ENCODE results near the gene KRTAP5-4.
"Not testable (repeated sequence)": the region's sequence is repeated elsewhere in the genome, so short reads cannot be mapped to it uniquely, and the experiment has no call there.

Gene KRTAP5-4

DNA sequence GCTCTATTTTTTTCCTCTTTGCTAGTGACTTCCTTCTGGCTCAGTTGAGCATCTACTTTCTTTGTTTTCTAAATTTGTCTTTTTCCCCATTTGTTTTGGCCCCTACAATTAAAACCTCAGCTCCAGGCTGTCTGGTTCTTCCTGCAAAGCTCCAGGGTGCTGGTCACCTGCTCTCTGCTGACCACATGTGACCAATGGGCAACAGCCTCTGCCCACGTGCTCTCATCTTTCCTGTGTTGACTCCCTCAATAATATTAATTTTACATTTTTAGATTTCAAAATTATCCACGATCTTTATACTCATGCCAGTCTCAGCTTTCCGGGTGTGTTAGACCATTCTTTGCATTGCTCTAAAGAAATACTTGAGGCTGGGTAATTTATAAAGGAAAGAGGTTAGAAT lies 23.5 kb downstream of the KRTAP5-4 start:
- not testable (repeated sequence) for DNase-seq

DNA sequence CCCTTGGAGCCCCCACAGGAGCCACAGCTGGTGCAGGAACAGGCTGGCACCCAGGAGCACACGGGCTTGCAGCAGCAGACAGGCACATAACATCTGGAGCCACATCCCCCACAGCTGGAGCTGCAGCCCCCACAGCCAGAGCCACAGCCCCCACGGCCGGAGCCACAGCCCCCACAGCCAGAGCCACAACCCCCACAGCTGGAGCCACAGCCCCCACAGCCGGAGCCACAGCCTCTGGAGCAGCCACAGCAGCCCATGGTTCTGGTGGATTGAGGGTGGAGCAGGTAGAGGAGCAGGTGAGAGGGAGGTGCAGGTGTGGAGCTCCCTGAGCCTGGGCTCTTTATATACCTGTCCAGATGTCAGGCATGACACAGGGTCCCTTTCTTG lies 24.0 kb downstream of the KRTAP5-4 start, which contains the start of gene KRTAP5-2:
TSS of gene KRTAP5-2 (minus strand) at position 301 of the 387 bp plus-strand sequence. CDS start at position 257, 44 bp downstream.
- DNase-seq, result no peak

DNA sequence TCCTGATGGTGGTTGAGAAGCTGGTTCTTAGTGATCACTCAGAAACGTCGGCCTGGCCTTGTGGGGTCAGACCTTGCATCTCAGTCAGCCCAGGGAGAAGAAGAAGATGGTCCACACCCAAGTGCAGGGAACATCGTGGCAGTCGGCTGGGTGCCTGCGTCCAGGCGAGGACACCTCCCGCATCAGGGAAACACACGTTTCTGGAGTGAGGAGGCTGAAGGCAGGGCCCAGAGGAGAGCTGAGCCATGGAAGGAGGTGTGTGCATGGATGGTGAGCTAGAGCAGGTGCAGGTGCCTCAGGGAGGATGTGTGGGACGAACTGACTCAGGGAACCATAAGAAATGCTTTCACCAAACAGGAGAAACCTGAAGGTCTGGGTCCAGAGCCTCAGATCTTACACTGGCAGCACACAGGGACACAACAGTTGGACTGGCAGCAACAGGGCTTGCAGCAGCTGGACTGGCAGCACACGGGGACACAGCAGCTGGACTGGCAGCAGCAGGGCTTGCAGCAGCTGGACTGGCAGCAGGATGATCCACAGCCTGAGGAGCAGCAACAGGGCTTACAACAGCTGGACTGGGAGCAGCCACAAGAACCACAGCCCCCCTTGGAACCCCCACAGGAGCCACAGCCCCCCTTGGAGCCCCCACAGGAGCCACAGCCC lies 24.5 kb downstream of the KRTAP5-4 start:
- no peak for DNase-seq

DNA sequence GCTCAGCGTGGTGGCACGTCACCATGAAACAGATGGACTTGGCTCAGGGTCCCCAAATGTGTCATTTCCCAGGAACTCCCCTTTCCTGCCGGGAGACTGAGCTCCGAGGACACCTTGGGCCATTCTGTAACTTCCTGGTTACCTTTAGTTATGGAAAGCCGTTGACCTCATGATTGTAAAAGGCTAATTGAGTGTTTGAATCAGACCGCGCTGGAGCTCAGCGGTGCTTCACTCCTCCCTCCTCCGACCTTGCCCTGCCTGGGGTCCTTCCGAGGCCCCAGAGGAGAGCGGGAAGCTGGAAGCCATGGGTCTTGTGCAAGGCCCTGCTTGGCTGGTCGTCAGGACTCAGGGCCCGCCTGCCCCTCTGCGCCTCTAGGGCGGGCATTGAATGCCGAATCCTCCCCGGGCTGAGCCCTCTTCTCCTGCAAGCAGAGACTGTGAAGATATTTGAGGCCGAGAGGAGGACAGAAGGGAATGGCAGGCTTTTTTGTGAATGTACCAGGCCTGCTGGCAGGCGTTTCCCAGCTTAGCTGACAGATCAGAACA lies 25.3 kb downstream of the KRTAP5-4 start:
- DNase-seq, result not testable (repeated sequence)

DNA sequence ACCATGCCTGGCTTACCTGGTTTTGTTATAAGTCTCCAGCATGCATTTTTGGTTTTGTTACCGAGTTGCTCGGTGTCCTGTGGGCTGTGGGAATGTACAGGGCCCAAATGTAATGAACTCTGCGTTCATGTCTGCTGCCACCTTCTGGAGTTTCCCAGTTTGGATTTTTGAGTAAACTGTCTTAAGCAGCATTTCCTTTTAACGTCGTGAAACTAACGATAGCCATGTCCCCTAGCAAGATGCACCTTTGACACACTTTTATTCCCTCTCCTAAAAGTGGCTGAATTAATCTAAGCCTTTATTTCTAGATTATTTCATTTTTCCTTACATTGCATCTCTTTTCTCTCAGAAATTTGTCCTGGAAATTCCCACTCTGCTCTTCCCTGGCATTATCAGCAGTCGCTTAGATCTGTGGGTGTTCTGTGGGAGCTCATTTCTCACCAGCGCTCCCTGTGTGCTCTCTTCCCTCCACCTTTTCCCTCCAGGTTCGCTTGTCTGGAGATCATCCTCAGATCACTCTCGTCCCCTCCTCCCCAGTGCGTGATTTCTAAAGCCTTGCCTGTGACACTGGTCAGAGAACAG lies 25.9 kb downstream of the KRTAP5-4 start:
- not testable (repeated sequence) for DNase-seq

DNA sequence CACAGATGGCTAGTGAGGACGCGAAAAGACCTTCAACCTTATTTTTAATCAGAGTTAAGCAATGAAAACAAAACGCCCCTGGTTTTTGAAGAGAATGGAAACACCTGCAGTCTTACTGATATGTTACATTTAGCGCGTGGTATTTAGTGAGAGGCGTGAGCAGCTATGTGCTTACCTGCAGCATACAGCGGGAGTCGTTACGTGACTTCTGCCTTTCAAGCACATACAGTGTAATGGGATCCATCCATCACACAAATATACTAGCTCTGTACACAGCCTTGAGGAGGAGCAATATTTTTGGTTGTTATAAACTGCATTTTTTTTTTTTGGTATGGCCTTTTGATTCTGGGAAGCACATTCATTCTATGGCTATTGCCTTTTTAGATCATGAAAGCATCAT lies 29.3 kb downstream of the KRTAP5-4 start:
- DNase-seq, result no peak

DNA sequence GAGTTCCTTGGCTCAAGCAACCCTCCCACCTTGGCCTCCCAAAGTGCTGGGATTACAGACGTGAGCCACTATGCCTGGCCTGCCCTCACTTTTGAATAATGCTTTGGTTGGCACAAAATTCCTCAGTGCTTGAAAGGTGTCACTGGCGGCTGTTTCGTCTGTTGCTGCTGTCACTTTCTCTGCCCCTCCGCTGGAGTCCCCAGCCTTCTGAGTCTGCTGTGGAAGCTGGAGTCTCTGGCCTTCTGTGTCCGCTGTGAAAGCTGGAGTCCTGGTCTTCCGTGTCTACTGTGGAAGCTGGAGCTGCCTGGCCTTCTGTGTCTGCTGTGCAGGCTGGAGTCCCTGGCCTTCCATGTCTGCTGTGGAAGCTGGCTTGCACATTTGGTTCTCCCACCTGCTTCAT lies 31.9 kb downstream of the KRTAP5-4 start:
- DNase-seq, result no peak

DNA sequence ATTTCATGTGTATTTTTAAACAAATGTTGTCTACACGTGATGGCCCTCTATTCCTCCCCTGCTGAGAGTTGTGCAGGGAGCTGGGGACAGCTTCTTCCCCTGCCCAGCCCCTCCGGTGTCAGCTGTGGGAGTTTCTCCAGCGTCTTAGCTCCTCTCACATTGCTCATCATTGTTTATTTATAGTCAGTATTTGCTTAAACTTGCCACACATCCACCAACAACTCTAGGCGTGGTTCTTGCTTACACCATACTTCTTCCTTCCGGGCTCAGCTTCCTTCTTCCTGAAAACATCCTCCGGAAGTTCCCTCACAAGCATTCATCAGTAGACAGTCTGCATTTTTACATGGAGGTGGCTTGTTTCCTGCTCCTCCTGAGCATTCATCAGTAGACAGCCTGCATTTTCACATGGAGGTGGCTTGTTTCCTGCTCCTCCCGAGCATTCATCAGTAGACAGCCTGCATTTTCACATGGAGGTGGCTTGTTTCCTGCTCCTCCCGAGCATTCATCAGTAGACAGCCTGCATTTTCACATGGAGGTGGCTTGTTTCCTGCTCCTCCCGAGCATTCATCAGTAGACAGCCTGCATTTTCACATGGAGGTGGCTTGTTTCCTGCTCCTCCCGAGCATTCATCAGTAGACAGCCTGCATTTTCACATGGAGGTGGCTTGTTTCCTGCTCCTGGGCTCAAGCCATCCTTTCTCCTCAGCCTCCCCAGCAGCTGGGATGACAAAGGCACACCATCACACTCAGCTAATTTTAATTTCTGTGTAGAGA lies 32.6 kb downstream of the KRTAP5-4 start:
- not testable (repeated sequence) for DNase-seq

DNA sequence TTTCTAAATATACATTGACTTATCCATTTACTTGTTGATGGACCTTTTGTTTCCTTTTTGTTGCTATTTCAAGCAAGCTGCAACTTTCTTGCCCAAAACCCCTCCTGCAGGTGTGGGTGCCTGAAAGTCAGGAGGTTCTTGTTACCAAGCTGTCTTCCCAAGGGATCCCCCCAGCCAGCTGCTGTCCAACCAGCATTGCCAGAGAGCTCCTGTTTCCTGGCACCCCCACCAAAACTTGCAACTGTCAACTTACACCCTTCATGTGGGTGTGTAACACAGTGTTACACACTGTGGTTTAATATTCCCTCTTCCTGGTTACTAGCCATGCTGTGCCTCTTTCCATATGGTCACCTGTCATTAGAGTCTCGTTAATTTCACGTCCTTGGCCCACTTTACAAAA lies 35.2 kb downstream of the KRTAP5-4 start:
- DNase-seq, result no peak

DNA sequence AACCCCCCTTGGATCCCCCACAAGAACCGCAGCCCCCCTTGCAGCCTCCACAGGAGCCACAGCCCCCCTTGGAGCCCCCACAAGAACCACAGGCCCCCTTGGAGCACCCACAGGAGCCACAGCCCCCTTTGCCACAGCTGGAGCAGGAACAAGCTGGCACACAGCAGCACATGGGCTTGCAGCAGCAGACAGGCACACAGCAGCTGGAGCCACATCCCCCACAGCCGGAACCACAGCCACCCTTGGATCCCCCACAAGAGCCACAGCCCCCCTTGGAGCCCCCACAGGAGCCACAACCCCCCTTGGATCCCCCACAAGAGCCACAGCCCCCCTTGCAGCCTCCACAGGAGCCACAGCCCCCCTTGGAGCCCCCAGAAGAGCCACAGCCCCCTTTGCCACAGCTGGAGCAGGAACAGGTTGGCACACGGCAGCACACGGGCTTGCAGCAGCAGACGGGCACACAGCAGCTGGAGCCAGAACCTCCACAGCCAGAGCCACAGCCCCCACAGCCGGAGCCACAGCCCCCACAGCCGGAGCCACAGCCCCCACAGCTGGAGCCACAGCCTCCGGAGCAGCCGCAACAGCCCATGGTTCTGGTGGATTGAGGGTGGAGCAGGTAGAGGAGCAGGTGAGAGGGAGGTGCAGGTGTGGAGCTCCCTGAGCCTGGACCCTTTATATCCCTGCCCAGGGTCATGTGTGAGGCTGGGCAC lies 37.1 kb downstream of the KRTAP5-4 start, which contains the start of gene KRTAP5-1:
TSS of gene KRTAP5-1 (minus strand) at position 623 of the 710 bp plus-strand sequence. CDS start at position 589, 34 bp downstream.
- DNase-seq, result not testable (repeated sequence)

DNA sequence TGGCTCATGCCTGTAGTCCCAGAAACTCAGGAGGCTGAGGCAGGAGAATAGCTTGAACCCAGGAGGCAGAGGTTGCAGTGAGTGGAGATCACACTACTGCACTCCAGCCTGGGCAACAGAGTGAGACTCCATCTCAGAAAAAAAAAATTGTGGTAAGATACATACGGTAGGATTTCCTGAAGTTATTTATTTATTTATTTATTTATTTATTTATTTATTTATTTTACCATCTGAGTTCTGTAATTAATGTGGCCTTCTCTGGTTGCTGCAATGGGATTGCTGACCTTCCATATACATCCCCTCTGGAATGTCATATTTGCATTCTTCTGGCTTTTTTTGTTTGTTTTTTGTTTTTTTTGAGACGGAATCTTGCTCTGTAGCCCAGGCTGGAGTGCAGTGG lies 39.0 kb downstream of the KRTAP5-4 start:
- not testable (repeated sequence) for DNase-seq

DNA sequence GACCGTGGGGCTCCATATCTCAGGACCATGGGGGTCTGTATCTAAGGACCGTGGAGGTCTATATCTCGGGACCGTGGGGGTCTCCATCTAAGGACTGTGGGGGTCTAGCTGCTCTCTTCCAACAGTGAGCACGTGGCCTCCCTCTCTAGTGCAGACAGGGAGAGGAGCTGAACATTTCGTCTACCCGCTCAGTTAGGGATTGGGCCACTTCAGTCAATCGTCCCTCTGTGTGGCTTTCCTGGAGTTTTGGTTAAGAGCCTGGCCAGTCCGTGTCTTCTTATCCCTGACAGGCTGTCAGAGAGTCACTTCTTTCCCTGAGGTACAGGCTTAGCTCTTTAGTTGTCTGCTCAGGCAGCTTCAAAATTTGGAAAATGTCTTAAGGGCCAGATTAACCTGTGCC lies 40.0 kb downstream of the KRTAP5-4 start:
- DNase-seq, result no peak

DNA sequence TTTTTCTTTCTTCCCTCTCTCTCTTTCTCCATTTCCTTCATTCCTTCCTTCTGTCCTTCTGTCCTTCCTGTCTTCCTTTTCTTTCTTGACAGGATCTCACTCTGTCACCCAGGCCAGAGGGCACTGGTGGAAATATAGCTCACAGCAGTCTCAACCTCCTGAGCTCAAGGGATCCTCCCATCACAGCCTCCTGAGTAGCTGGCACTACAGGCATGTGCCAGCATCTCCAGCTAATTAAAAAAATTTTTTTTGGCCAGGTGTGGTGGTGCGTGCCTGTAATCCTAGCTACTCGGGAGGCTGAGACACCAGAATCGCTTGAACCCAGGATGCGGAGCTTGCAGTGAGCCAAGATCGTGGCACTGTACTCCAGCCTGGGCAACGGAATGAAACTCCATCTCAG lies 45.1 kb downstream of the KRTAP5-4 start:
- no peak for DNase-seq

DNA sequence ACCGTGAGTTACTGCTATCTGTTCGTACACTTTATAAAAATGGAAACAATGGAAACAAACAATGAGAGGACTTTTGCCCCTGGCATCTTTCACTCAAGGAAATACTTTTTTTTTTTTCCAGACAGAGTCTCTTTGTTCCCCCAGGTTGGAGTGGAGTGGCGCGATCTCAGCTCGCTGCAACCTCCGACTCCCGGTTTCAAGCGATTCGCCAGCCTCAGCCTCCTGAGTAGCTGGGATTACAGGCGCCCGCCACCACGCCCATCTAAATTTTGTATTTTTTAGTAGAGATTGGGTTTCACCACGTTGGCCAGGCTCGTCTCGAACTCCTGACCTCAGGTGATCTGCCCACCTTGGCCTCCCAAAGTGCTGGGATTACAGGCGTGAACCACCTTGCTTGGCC lies 46.2 kb downstream of the KRTAP5-4 start:
- not testable (repeated sequence) for DNase-seq

DNA sequence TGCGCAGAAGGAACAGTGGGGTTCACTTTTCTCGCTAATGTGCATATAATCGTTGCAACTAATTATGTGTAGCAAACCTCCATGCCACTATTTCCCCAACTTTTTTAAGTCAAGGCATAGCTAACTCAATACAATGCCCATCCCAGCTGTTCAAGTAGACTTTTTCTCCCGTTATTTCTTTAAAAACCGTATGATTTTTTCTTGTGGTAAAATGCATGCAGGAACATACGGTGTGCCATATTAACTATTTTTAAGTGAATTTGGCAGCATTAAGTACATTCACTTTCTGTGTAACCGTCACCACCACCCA lies 47.0 kb downstream of the KRTAP5-4 start:
- DNase-seq, result no peak

DNA sequence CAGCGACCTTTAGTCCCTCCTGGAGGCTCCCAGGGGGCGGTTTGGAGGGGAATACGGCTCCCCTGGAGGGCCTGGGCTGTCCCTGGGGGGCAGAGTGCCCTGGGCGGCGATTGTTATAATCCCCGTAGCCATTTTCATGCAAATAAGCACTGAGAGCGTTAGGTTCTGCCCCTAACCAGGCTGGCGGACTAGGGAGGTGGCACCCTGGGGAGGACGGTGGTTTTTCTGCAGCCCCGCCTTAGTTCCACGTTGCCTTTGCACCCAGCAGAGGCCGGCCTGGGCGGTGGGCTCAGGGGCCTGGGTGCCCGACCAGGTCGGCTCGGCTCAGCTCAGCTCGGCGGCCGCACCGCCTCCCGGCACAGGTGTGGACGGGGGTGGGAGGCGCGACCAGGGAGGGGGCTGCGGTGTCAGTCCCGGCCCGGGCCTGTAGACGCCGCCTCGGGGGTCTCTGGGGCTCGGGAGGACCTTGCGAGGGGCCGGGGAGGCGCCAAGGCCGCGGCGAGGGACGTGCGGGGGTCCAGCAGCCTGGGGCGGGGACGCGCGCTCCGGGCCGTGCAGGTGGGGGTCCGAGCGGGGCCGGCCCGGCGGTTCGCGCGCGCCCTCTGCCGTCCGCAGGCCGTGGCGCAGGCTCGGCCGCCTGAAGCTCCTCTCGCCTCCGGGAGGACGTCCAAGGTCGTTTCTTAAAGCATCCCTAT lies 47.6 kb downstream of the KRTAP5-4 start:
- peak; percentile 36 for DNase-seq

DNA sequence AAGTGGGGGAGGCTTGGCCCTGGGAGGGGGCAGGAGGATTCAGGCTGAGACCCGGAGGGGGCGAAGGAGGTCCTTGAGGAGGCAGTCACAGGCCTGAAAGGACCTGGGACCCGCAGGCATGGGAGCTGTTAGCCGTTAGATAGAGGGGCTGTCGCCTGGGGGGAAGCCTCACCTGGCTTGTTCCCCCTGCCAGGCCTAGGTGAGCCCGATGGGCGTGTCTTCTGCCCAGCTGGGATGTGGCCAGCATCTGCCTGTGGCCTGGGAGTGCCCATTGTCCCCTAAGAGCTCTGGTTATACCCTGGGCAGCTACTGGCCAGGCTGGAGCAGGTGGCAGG lies 48.1 kb downstream of the KRTAP5-4 start:
- no peak for DNase-seq

DNA sequence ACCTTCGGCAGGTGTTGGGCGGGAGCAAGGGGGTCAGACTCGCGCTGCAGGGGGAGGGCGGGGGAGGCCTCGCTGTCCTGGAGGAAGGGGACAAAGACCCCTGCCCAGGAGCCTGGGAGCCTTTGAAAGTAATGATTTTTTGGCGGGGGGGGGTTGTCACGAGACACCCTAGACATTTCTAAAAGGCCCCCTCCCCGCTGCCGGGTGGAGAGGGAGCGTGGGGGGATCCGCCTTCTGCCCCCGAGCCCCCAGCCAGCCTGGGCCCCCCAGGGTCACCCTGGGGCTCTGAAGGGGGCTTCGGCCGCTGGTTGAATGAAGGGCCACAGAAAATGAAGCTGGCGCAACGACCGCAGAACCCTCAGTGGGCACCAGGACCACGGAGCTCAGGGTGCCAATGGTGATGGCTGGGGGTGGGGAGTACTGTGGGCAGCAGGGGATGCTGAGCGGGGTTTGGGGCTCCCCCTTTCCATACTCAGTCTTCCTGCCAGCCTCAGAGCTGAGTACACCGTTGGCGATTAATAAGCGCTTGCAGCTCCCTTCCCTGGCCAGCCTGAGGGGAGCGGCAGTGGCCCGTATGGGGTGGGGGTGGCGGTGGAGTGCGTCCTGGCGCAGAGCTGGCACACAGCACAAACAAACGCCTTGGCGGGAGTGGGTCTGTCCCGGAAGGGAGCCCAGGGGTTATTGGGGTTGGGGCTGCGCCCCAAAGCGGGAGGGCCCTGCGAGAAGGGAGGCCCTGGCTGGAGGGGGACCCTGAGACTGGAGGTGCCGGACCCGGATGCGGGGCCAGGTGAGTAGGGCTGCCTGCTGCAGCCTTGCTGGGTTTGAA lies 48.6 kb downstream of the KRTAP5-4 start:
- DNase-seq, result peak; percentile 39

DNA sequence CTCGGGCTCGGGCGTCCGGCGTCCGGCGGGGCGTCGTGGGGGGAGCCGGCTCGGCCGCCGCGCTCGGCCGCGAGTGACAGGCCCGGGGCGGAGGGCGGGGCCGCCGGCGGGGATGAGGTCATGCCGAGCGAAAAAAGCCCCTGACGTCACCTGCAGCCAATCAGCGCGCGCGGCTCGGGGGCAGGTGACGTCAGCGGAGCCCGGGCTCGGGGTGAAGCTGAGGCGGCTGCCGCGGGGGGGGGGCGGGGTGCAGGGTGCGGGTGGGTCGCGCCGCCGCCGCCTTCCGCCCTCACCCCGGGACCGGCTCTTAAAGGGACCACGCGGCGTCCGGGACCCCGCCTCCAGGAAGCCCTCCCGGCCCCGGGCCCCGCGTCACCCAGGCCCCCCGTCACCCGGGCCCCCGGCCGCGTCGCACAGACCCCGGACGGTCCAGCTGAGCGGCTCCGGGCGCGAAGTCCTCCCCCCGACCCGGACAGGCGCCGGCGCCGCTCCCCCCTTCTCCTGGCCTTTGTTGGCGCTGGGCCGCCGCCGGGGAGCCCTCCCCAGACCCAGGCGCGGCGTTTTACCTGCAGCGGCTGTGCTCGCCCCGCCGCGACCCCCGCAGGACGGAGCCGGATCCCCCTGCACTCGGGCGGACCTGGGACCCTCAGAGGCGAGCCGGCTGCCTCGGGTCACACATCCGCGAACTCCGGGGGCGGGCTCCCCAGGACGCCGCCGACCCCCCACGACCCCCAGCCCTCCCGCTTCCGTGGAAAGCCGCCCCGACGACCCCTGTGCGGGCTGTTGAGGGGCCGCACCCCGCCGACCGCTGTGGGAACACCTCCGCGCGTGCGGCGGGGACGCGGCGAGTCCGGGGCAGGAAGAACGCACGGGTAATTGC lies 49.5 kb downstream of the KRTAP5-4 start, which contains the start of gene DUSP8:
TSS of gene DUSP8 (minus strand) at position 75 of the 880 bp plus-strand sequence. CDS start 6,445 bp downstream, outside the sequence.
- peak; percentile 90 for DNase-seq

DNA sequence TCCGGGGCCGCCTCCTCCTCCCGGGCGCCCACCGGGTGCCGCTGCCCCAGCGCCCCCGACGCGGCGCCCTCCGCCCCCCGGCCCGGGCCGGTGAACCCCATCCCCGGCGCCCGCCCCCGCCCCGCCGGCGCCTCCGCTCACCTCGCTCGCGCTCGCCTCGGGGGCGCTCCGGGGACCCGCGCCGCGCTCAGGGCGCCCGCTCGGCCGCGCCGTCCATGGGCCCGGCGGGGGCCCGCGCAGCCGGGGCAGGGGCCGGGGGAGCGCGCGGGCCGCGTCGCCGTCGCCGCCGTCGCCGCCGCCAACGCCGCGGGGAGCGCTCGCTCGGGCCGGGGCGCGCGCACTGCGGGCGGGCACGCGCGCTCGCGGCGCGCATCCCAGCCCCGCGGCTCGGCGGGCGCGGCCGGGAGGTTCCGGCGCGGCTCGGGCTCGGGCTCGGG lies 50.2 kb downstream of the KRTAP5-4 start:
- no peak for DNase-seq

Measured in midbrain (tissue), 1 donor.